Measurements from ENCODE around the gene ANTXR2. TPM values are rescaled to one million over a fixed set of nuclear protein-coding genes. Genes with fewer than 3 reads are reported as not detected.

Gene ANTXR2
- total and polyA plus RNA-seq, 2 of the 13 experiments (the other 11 are each of a cell fraction or from before 2014, with no cell fraction given) = 4.6 to 14.5 TPM

DNA sequence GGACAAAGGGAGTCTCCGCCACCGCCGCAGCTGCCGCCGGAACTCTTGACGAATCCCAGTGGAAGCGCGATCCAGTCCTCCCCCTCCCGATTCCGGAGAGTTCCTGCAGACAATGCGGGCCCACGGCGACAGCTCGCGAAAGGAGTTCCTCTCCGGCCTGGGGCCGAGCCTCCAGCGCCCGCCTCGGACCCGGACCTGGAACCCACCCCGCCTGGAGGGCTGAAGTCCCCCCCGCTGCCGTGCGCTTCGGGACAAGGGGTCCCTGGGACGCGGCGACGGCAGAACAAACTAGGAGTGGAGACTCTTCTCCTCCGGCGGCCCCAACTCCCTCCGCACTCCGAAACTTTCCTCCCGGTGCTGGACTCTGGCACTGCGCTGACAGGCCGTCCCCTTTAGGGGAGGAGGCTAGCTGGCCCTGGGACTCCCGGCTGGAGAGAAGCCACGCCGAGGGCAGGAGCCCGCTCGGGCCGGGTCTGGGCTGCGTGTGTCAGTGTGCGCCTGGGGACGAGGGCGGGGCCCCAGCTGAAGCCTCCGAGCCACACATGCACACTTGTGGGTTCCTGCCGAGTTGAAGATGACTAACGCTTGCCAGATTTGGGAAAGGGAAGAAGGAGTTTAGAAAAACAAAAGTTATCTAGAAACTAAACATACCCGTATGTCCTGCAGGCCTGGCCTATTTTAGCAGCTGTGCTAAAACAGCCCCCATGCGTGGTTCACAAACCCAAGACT lies at the start of gene ANTXR2 (continued):
- TF ChIP-seq, protein P1, sequence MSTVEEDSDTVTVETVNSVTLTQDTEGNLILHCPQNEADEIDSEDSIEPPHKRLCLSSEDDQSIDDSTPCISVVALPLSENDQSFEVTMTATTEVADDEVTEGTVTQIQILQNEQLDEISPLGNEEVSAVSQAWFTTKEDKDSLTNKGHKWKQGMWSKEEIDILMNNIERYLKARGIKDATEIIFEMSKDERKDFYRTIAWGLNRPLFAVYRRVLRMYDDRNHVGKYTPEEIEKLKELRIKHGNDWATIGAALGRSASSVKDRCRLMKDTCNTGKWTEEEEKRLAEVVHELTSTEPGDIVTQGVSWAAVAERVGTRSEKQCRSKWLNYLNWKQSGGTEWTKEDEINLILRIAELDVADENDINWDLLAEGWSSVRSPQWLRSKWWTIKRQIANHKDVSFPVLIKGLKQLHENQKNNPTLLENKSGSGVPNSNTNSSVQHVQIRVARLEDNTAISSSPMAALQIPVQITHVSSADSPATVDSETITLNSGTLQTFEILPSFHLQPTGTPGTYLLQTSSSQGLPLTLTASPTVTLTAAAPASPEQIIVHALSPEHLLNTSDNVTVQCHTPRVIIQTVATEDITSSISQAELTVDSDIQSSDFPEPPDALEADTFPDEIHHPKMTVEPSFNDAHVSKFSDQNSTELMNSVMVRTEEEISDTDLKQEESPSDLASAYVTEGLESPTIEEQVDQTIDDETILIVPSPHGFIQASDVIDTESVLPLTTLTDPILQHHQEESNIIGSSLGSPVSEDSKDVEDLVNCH (CRISPR knock-in tag; IDR thresholded peaks at IDR 0.05) = no peak
- 0 out of 2 replicates have a peak, but pooled peaks have one; percentile 52 for TF ChIP-seq DNMT3B (CRISPR knock-in tag; conservative IDR thresholded peaks at IDR 0.05)
- TF ChIP-seq MAFK (conservative IDR thresholded peaks at IDR 0.05 in 1 of 2, IDR thresholded peaks at IDR 0.05 in 1 of 2; ENCODE audit: low read length in 2 of 2) = no peak
- TF ChIP-seq ZBTB3 (CRISPR knock-in tag; IDR thresholded peaks at IDR 0.05; ENCODE audit: borderline replicate concordance, low read depth) = no peak
- TF ChIP-seq ZNF136 (CRISPR knock-in tag; IDR thresholded peaks at IDR 0.05; ENCODE audit: low read depth) = 0 out of 2 replicates have a peak, but pooled peaks have one; percentile 30
- no peak for TF ChIP-seq ZNF543 (CRISPR knock-in tag; IDR thresholded peaks at IDR 0.05)
- TF ChIP-seq, protein P2, sequence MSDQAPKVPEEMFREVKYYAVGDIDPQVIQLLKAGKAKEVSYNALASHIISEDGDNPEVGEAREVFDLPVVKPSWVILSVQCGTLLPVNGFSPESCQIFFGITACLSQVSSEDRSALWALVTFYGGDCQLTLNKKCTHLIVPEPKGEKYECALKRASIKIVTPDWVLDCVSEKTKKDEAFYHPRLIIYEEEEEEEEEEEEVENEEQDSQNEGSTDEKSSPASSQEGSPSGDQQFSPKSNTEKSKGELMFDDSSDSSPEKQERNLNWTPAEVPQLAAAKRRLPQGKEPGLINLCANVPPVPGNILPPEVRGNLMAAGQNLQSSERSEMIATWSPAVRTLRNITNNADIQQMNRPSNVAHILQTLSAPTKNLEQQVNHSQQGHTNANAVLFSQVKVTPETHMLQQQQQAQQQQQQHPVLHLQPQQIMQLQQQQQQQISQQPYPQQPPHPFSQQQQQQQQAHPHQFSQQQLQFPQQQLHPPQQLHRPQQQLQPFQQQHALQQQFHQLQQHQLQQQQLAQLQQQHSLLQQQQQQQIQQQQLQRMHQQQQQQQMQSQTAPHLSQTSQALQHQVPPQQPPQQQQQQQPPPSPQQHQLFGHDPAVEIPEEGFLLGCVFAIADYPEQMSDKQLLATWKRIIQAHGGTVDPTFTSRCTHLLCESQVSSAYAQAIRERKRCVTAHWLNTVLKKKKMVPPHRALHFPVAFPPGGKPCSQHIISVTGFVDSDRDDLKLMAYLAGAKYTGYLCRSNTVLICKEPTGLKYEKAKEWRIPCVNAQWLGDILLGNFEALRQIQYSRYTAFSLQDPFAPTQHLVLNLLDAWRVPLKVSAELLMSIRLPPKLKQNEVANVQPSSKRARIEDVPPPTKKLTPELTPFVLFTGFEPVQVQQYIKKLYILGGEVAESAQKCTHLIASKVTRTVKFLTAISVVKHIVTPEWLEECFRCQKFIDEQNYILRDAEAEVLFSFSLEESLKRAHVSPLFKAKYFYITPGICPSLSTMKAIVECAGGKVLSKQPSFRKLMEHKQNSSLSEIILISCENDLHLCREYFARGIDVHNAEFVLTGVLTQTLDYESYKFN (CRISPR knock-in tag; conservative IDR thresholded peaks at IDR 0.05) = no peak
- TF ChIP-seq, protein P3, sequence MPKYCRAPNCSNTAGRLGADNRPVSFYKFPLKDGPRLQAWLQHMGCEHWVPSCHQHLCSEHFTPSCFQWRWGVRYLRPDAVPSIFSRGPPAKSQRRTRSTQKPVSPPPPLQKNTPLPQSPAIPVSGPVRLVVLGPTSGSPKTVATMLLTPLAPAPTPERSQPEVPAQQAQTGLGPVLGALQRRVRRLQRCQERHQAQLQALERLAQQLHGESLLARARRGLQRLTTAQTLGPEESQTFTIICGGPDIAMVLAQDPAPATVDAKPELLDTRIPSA (CRISPR knock-in tag; IDR thresholded peaks at IDR 0.05; ENCODE audit: borderline replicate concordance) = 0 out of 2 replicates have a peak, but pooled peaks have one; percentile 60
- peak; percentile 87; the same call in 1 of the 2 replicates for TF ChIP-seq ZSCAN20 (CRISPR knock-in tag; IDR thresholded peaks at IDR 0.05; ENCODE audit: borderline replicate concordance)
- peak; percentile 47; the same call in 1 of the 2 replicates for TF ChIP-seq MYC (CRISPR knock-in tag; IDR thresholded peaks at IDR 0.05; ENCODE audit: borderline replicate concordance)
- TF ChIP-seq ZNF451 (CRISPR knock-in tag; IDR thresholded peaks at IDR 0.05) = 0 out of 2 replicates have a peak, but pooled peaks have one; percentile 26
- TF ChIP-seq KAT8 (CRISPR knock-in tag; IDR thresholded peaks at IDR 0.05) = 0 out of 2 replicates have a peak, but pooled peaks have one; percentile 33
- TF ChIP-seq NCOA2 (CRISPR knock-in tag; IDR thresholded peaks at IDR 0.05) = no peak
- TF ChIP-seq MLLT10 (CRISPR knock-in tag; IDR thresholded peaks at IDR 0.05) = no peak
- no peak for TF ChIP-seq RARA (CRISPR knock-in tag; IDR thresholded peaks at IDR 0.05)
- TF ChIP-seq ZNF44 (CRISPR knock-in tag; IDR thresholded peaks at IDR 0.05) = no peak
- no peak for TF ChIP-seq ZSCAN25 (CRISPR knock-in tag; IDR thresholded peaks at IDR 0.05)
- no peak for TF ChIP-seq ELF3 (CRISPR knock-in tag; IDR thresholded peaks at IDR 0.05)
- TF ChIP-seq NBN (conservative IDR thresholded peaks at IDR 0.05) = no peak
- no peak for TF ChIP-seq ZNF160 (CRISPR knock-in tag; IDR thresholded peaks at IDR 0.05)
- TF ChIP-seq ZNF878 (CRISPR knock-in tag; IDR thresholded peaks at IDR 0.05) = 0 out of 2 replicates have a peak, but pooled peaks have one; percentile 37
- TF ChIP-seq, protein P4, sequence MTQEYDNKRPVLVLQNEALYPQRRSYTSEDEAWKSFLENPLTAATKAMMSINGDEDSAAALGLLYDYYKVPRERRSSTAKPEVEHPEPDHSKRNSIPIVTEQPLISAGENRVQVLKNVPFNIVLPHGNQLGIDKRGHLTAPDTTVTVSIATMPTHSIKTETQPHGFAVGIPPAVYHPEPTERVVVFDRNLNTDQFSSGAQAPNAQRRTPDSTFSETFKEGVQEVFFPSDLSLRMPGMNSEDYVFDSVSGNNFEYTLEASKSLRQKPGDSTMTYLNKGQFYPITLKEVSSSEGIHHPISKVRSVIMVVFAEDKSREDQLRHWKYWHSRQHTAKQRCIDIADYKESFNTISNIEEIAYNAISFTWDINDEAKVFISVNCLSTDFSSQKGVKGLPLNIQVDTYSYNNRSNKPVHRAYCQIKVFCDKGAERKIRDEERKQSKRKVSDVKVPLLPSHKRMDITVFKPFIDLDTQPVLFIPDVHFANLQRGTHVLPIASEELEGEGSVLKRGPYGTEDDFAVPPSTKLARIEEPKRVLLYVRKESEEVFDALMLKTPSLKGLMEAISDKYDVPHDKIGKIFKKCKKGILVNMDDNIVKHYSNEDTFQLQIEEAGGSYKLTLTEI (CRISPR knock-in tag; conservative IDR thresholded peaks at IDR 0.05) = no peak

Data from HepG2 (cell line).